H54 (cell line): ENCODE data around the gene DAGLA.

ENCODE experiments used
- DNase-seq: peaks from one replicate; pipeline ENCODE4 v3.0.0; 2011; ENCODE audit warnings: low spot score, mixed read lengths; ENCODE audit not compliant: insufficient read length
- FAIRE-seq: peaks from 3 replicates; lab custom pipeline; 2011; peaks lifted over from hg19 to GRCh38; lab: Jason Lieb, UNC
- POLR2A ChIP-seq: IDR thresholded peaks from 2 replicates; pipeline ENCODE4 v1.6.1; 2011; ENCODE audit warnings: low read depth, mild to moderate bottlenecking, low read length

Gene DAGLA

DNA sequence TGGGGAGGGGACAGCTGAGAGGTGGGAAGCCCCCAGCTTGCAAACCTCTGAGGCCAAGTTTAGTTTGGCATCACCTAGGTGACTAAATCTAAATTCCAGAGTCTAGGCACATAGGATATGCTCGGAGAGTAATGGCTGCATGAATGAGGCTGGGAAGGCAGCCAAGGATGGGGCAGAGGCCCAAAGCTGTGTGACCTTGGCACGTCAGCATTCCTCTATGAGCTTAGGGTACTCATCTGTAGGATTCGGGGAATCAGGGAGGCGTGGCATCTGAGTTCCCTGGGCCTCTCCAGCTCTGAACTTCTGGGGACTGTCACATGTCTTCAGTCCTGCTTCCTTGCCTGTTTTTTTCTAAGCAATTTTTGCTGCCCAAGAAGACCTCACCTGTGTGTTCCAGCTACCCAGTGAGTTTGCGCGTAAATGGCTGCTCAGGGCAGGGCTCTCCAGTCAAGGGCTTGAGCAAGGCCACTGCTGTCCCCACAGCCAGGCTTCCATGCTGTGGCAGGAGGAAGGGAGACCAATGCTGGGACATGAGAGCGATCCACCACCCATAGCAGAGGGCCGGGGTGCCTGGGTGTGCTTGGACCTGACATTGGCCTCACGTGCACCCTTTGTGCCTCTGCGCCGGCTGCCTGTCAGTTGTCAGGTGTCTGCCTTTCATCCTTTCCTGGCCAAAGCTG, 13.9 kb downstream of the DAGLA start:
- FAIRE-seq (no peak), DNase-seq (no peak)
- TF ChIP-seq POLR2A: no peak

DNA sequence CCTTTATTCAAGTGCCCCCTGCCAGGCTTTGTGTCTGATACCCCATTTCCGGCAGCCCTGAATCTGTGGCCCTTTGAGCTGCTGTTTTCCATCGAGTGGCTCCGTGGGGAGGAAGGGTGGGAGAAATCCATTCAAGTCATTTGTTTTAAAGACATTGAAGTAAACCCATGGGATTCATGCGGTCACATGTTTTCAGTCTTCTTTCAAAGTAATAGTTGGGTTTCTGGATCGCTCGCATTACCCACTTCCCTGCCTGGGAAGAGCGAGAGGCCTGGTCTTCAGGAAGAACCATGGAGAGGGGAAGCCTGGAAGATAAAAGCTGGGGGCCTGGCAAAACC, 14.4 kb downstream of the DAGLA start:
- no peak for FAIRE-seq
- no peak for DNase-seq
- no peak for TF ChIP-seq POLR2A

DNA sequence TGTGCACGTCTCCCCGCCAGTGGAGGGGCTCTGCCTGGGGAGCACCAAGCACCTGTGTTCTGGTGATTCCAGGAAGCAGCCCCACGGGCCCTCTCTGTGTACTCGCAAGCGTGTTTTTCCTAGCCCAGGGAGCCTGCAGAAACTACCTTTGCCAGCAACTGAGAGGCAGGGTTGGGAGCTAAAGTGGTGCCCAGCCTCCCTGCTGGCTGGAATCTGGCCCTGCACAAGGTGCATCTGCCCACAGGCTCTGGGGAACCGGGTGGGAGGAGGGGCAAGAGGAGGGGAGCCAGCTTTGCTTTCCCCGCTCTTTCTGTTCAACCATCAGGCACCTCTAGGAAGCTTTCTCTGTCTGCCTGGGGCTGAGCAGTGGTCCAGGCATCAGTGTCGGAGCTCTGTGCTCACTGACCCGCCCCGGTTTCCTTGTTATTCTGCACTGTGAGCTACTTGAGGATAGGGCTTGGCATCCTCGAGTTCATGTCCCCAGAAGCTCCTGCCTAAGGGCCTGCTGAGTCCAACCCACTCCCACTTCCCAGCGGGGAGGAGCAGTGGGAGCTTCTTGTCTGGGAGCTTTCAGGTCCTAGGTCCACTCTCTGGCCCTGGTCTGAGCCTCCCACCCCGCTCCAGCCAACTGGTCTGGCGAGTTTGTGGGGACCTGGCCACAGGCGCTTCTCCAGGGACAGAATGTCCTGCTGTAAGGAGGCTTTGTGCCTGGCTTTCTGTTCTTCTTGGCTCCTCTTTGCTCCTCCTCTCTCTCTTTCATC, 14.9 kb downstream of the DAGLA start:
- no peak for TF ChIP-seq POLR2A
- DNase-seq: no peak
- FAIRE-seq: no peak

DNA sequence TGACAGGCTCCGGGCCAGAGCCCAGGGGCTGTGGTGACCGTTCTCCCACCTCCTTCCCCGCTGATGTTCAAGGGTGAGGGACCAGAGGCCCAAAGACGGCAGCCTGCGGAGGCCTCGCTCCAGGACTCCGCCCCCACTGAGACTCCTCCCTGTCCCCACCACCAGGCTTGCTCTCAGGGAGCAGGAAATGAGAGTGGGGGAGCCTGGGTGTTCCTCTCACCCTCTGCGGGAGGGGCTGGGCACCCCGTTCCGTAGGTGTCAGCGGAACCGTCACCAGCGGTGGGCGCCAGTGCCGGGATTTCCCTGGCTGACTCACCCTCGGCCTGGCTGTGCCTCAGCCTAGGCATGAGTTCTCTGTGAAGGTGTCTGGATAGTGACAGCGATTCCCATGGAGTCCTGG, 15.7 kb downstream of the DAGLA start:
- DNase-seq (peak; percentile 90), FAIRE-seq (peak; percentile 33)
- TF ChIP-seq POLR2A: no peak; the same call in 1 of the 2 replicates

DNA sequence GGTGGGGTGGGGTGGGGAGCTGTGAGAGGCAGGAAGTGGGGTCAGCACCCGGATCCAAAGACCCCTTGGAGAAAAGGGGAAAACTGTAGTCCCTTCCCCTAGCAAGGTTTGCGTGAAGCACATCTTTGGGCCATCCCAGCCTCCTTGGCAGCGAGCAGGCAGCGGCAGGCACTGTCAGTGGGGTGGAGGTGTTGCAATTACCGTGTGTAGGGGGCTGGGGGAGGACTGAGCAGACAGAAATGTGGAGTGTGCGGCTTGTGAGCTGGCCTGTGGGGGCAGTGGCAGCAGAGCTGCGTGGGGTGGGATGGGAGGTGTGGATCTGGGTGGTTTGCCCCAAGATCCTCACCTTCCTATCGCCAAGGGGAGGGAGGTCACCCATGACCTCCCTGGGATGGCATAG, 16.4 kb downstream of the DAGLA start:
- DNase-seq (no peak), FAIRE-seq (no peak)
- no peak for TF ChIP-seq POLR2A

DNA sequence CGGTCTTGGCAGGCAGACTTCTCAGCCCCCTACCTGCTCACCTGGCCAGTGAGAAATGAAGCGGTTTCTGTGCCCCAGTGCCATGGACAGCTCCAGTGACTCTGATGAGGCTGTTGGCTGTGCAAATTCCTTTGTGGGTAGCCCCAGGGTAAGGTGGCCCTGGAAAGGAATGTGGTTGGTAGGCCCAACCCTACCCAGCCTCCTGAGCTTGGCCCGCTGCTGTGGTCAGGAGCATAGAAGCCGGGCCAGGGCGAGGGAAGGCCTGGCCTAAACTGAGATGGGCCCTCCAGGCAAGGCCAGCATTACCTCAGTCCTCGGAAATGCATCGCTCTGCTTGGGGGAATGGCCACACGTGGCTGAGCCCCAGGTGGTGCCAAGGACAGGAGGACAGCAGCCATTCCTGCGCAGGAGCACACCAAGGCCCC, 16.9 kb downstream of the DAGLA start:
- DNase-seq (peak; percentile 76), FAIRE-seq (no peak)
- TF ChIP-seq POLR2A: no peak

DNA sequence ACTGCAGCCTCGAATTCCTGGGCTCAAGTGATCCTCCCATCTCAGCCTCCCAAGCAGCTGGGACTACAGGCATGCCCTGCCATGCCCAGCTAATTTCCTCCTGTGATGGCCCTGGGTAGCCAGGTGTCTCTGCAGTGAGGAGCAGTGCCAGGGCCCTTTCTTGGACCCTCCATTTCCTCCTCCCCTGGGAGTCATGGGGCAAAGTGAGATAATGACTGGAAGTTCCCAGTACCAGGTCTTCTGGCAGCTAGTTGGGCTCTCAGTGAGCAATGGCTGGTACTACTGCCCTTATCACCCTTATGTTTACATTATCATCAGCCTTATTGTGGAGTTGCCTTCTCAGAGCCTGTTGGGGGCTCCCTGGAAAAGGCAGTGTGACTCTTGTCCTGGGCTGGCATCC, 17.6 kb downstream of the DAGLA start:
- DNase-seq (no peak), FAIRE-seq (no peak)
- TF ChIP-seq POLR2A: no peak

DNA sequence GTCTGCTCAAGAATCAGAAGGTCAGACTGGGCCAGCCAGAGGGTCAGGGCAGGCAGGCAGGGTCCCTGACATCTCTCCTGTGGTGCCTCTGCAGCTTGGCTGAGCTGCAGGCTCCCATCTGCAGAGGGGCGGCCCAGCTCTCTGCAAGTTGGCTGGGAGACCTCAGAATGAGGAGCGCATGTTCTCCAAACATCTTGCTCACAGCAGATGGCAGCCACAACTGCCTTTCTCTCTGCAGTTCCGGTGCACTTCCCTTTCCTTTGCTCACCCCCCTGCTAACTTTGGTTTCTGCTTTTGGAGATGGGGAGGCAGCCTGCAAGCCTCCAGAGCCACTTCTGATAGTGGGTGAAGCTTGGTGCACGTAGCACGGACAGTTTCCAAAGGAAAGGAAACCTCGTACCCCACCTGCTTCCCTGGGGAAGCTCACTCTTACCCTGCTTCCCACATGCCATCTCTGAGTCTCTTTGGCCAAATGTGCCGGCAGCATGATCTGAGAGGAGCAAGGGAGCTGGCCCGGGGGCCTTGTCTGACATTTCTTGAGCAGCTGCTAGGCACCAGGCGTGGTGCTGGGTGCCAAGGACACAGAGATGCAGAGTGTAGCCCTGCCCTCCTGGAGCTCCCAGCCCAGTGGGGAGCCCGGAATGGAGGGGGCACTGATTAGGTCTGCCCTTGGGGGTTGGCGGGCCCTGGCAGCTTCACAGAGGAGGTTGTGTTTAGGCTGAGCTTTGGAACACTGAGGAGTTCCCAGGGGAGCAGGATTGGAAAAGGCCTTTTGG, 18.2 kb downstream of the DAGLA start:
- FAIRE-seq (no peak), DNase-seq (no peak)
- TF ChIP-seq POLR2A: no peak

DNA sequence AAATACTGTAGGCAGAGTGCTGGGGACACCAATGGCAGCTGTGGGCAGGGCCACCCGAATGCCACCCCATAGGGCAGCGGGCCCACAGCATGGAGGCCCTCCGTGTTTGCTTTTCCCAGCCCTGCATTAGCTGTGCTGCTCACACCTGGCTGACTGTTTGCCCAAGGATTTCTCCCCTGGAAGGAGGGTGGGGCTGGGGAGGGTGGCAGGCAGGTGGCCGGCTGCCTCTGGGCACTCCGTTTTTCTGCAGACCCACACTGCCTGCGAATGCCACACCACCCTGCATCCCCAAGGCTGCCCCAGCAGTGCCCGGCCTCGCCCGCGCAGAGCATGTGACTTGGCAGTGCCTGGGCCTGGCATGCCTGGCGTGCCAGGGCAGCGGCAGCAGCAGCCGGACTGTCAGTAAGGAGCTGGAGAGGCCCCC, 19.6 kb downstream of the DAGLA start:
- FAIRE-seq (no peak), DNase-seq (no peak)
- TF ChIP-seq POLR2A: no peak

DNA sequence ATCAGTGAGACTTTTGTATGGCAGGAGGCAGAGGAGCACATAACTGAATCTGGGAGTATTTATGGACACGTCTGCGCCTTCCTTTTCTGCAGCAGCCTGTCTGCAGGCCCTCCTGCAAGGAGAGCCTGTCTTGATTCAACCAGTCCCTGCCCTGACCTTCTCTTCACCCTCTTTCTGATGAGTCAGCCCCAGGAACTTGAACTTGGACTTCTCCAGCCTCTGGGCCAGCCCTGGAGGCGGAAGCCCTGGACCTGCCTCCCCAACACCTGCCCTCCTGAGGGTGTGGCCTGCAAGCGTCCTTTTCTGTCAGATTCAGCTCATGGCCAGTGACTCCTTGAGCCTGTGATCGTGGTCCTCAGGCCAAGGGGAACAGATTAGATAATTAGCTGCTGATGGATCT, 20.0 kb downstream of the DAGLA start:
- DNase-seq: peak; percentile 82

DNA sequence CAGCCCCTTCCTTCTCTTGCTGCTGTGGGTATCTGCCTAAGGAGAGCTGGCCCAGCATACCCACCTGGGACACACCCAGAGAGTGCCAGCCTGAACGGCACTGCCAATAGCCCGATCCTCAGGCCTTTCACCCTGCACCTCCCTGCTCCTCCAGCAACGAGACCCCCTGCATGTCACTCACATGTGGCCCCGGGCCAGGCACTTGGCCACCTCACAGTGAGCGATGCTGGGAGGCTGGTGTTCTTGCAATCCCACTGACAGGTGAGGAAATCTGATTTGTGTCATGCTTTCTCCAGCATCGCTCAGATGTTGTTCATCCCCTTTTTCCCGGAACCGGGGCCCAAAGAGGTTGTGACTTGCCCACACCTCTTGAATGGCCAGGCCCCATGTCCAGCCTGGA, 20.5 kb downstream of the DAGLA start:
- no peak for TF ChIP-seq POLR2A
- DNase-seq (no peak), FAIRE-seq (no peak)

More for the DNA sequence above, 20.0 kb downstream of the DAGLA start:
- FAIRE-seq: no peak
- TF ChIP-seq POLR2A: no peak

DNA sequence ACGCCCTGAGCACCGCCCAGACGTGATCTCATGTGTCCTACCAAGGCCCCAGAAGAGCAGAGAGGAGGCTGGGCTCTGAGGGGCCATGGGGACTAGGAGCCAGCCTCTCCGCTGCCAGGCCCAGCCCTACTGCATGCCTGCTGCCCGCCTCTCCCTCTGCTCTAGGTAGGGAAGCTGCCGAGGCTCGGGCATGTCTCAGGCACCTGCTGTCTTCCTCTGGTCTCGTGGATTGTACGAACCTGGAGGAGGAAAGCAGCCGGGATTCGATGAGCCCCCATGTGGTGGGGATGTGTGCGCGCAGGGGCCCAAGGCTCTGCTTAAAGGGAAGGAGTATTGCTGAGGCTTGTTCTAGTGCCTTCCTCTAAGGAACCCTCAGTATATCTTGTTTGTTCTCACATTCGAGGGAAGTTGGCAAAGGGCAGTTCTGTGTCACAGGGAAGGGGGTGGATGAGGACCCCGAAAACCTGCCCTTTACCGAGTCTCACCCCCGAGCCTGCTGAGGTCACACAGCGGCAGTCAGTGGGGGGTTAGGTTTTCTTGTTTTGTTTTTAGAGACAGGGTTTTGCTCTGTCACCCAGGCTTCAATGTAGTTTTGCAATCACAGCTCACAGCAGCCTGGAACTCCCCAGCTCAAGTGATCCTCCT, 21.2 kb downstream of the DAGLA start:
- DNase-seq (no peak), FAIRE-seq (no peak)

DNA sequence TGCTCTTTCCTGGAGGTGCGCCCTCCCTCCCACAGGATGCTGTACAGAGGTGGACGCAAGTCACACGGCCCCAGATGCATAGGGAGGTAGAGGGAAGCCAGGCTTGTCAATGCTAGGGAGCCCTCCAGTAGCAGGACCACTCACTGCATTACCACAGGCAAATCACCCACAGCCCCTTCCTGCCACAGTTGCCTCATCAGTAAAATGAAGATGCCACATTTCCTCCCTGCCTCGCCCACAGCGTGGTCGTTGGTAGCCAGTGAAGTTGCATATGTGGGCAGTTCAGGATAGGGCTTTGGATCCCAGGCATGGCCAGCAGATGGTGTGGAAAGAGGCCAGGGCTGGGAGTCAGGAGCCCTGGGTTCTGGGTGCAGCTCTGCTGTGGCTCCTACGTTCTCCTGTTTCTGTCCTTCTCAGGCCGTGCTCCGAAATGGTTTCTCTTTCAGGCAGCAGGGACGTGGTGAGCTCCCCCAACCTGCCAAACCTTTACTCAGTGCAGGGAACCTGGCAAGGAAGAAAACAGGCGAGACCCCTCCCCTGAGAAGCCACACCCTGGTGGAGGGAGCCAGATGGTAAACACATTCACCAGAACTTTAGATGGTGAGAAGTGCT, 22.6 kb downstream of the DAGLA start:
- FAIRE-seq (no peak), DNase-seq (no peak)
- TF ChIP-seq POLR2A: no peak

More for the DNA sequence above, 21.2 kb downstream of the DAGLA start:
- no peak for TF ChIP-seq POLR2A
